Measurements from ENCODE around the gene IMMP2L.

GRCh38 chr7:111475959-111476358 is 86.3 kb downstream of the IMMP2L start:
- TF ChIP-seq POLR2AphosphoS5 (IDR thresholded peaks at IDR 0.05; ENCODE audit: low read depth, low read length) (no peak), SUZ12 (IDR thresholded peaks at IDR 0.05; ENCODE audit: low read length) (no peak), POLR2A (IDR thresholded peaks at IDR 0.05; ENCODE audit: control extremely low read depth in 1 of 2, low read depth in 2 of 2, low read length in 2 of 2) (no peak), CTCF (IDR thresholded peaks at IDR 0.05; ENCODE audit: control extremely low read depth in 1 of 3, insufficient read depth in 1 of 3, low read depth in 1 of 3, low read length in 3 of 3) (no peak), USF2 (IDR thresholded peaks at IDR 0.05; ENCODE audit: low read length) (no peak), SIN3A (conservative IDR thresholded peaks at IDR 0.05 in 1 of 2, IDR thresholded peaks at IDR 0.05 in 1 of 2; ENCODE audit: low read depth in 1 of 2, low read length in 2 of 2) (no peak), ATF3 (IDR thresholded peaks at IDR 0.05; ENCODE audit: insufficient read depth, low read depth, low read length) (no peak), ZNF274 (IDR thresholded peaks at IDR 0.05; ENCODE audit: borderline replicate concordance, extremely low read depth, low read length) (no peak), KDM5A (IDR thresholded peaks at IDR 0.05; ENCODE audit: low read length) (no peak), EZH2 (IDR thresholded peaks at IDR 0.05; ENCODE audit: low read depth, low read length, severe bottlenecking) (no peak), BRCA1 (IDR thresholded peaks at IDR 0.05; ENCODE audit: low read depth, low read length) (no peak)

Data from H1 (cell line).